ENCODE data around the gene GALR3.

Gene GALR3

DNA sequence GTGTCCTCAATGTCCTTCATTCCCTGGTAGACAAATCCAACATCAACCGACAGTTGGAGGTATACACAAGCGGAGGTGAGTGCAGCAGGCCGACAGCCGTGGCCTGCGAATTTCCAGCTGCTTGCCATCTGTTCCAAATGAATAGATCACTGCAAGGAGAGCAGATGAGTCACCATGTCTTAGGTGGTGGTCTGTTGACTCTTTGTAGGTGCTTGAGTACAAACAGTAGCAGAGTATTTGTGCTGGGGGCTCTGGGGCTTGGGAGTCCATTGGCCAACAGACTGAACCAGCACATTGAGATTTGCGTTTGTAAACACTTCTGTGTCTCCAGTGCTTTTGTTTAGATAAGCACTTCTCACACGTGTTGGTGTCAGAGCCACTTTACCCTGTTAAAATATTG, 47.1 kb downstream of the GALR3 start:
- no peak overlapping the region for H3K4me3 ChIP-seq (replicated peaks; ENCODE audit: insufficient read depth, low read length)
- no peak overlapping the region for H3K27ac ChIP-seq (replicated peaks)
- no peak for DNase-seq (ENCODE audit: low read depth in 1 of 2, low spot score in 1 of 2)
- TF ChIP-seq POLR2AphosphoS5 (IDR thresholded peaks at IDR 0.05; ENCODE audit: low read depth) (no peak), SPI1 (IDR thresholded peaks at IDR 0.05; ENCODE audit: borderline replicate concordance, low read depth) (no peak), GABPA (IDR thresholded peaks at IDR 0.05; ENCODE audit: low read depth) (no peak)
- TF ChIP-seq, protein P1, sequence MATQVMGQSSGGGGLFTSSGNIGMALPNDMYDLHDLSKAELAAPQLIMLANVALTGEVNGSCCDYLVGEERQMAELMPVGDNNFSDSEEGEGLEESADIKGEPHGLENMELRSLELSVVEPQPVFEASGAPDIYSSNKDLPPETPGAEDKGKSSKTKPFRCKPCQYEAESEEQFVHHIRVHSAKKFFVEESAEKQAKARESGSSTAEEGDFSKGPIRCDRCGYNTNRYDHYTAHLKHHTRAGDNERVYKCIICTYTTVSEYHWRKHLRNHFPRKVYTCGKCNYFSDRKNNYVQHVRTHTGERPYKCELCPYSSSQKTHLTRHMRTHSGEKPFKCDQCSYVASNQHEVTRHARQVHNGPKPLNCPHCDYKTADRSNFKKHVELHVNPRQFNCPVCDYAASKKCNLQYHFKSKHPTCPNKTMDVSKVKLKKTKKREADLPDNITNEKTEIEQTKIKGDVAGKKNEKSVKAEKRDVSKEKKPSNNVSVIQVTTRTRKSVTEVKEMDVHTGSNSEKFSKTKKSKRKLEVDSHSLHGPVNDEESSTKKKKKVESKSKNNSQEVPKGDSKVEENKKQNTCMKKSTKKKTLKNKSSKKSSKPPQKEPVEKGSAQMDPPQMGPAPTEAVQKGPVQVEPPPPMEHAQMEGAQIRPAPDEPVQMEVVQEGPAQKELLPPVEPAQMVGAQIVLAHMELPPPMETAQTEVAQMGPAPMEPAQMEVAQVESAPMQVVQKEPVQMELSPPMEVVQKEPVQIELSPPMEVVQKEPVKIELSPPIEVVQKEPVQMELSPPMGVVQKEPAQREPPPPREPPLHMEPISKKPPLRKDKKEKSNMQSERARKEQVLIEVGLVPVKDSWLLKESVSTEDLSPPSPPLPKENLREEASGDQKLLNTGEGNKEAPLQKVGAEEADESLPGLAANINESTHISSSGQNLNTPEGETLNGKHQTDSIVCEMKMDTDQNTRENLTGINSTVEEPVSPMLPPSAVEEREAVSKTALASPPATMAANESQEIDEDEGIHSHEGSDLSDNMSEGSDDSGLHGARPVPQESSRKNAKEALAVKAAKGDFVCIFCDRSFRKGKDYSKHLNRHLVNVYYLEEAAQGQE (IDR thresholded peaks at IDR 0.05; ENCODE audit: insufficient replicate concordance, low read depth) = no peak
- TF ChIP-seq, protein P2, sequence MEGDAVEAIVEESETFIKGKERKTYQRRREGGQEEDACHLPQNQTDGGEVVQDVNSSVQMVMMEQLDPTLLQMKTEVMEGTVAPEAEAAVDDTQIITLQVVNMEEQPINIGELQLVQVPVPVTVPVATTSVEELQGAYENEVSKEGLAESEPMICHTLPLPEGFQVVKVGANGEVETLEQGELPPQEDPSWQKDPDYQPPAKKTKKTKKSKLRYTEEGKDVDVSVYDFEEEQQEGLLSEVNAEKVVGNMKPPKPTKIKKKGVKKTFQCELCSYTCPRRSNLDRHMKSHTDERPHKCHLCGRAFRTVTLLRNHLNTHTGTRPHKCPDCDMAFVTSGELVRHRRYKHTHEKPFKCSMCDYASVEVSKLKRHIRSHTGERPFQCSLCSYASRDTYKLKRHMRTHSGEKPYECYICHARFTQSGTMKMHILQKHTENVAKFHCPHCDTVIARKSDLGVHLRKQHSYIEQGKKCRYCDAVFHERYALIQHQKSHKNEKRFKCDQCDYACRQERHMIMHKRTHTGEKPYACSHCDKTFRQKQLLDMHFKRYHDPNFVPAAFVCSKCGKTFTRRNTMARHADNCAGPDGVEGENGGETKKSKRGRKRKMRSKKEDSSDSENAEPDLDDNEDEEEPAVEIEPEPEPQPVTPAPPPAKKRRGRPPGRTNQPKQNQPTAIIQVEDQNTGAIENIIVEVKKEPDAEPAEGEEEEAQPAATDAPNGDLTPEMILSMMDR (IDR thresholded peaks at IDR 0.05; ENCODE audit: insufficient read depth, low read length) = no peak
- H3K27me3 ChIP-seq (ENCODE audit: insufficient read depth, poor library complexity, severe bottlenecking) = no peaks in the 10 kb centered on the region

Small RNA genes within 50 kb of the gene (microRNA-seq; reads per million reads assigned to microRNA genes)
- 2.1 reads per million for gene MIR659

Measured in HL-60 (cell line).